Islet precursor cell (in vitro differentiated cells): Measurements from ENCODE around the gene MARCHF6.
"Not testable (repeated sequence)": the region's sequence is repeated elsewhere in the genome, so short reads cannot be mapped to it uniquely, and the experiment has no call there.

Source experiments
- DNase-seq: peaks from one replicate; pipeline ENCODE4 v3.0.0-alpha.2; 2018

The MARCHF6 gene

GRCh38 chr5:10351199-10351905, 2.1 kb upstream of the MARCHF6 start:
- DNase-seq: no peak

GRCh38 chr5:10351919-10352318, 1.6 kb upstream of the MARCHF6 start:
- no peak for DNase-seq

GRCh38 chr5:10352430-10353240, 860 bp upstream of the MARCHF6 start:
- no peak for DNase-seq

GRCh38 chr5:10354048-10354872, 765 bp downstream of the MARCHF6 start:
- DNase-seq: peak; percentile 87

GRCh38 chr5:10355071-10355889, 1.8 kb downstream of the MARCHF6 start:
- no peak for DNase-seq

GRCh38 chr5:10358999-10359398, 5.5 kb downstream of the MARCHF6 start:
- no peak for DNase-seq

GRCh38 chr5:10360686-10361085, 7.2 kb downstream of the MARCHF6 start:
- no peak for DNase-seq

GRCh38 chr5:10363519-10364185, 10.2 kb downstream of the MARCHF6 start:
- DNase-seq: no peak

- DNase-seq: no peak
Measured at GRCh38 chr5:10364186-10364689, 10.7 kb downstream of the MARCHF6 start.

GRCh38 chr5:10365782-10366181, 12.3 kb downstream of the MARCHF6 start:
- DNase-seq: no peak

GRCh38 chr5:10366310-10367272, 13.1 kb downstream of the MARCHF6 start:
- DNase-seq: no peak

- no peak for DNase-seq
Measured at GRCh38 chr5:10367579-10367978, 14.1 kb downstream of the MARCHF6 start.

- no peak for DNase-seq
Measured at GRCh38 chr5:10370931-10371330, 17.4 kb downstream of the MARCHF6 start.

GRCh38 chr5:10371369-10371768, 17.9 kb downstream of the MARCHF6 start:
- DNase-seq: not testable (repeated sequence)

GRCh38 chr5:10372726-10373709, 19.5 kb downstream of the MARCHF6 start:
- DNase-seq: no peak

- no peak for DNase-seq
Measured at GRCh38 chr5:10374046-10375022, 20.8 kb downstream of the MARCHF6 start.

- not testable (repeated sequence) for DNase-seq
Measured at GRCh38 chr5:10375146-10375545, 21.7 kb downstream of the MARCHF6 start.

GRCh38 chr5:10376544-10376943, 23.0 kb downstream of the MARCHF6 start:
- DNase-seq: peak; percentile 61
